Measurements from ENCODE around the gene HSPA1L.

Gene HSPA1L

DNA sequence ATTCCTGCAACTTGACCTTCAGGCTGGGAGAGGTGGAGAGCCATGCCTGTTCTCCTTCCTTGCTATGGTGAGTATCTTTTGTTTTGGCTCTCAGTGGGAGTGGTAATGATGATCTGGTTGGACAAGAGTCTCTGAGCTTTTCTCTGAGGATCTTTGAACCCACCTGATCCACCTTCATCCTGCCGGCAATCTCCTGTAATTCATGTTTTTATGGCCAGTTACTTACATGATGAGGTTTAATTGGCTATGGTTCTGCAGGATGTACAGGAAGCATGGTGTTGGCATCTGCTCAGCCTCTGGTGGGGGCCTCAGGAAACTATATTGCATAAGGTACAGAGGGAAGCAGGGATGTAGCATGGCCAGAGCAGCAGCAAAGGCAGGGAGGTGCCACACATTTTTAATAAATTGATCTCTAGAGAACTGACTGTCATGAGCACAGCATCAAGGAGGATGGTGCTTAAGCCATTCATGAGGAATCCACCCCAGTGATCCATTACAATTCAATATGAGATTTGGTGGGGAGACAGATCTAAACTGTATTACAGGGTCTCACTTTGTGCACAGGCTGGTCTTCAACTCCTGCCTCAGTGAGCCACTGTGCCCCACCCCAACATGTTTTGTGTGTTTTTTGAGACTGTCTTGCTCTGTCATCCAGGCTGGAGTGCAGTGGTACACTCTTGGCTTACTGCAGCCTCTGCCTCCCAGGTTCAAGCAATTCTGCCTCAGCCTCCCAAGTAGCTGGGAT, 22.5 kb upstream of the HSPA1L start:
- POLR2A ChIA-PET = interaction anchor here (0.6 to 3.1 kb wide), 7 partner anchors 7 to 134 kb away, joined by 3 to 11 read pairs (median 4); partner anchors contain the start of genes DDAH2 and NEU1
- H3K4me3 ChIP-seq (ENCODE audit: low read depth, low read length) = peak overlapping the region; percentile 93
- TF ChIP-seq, protein P1, sequence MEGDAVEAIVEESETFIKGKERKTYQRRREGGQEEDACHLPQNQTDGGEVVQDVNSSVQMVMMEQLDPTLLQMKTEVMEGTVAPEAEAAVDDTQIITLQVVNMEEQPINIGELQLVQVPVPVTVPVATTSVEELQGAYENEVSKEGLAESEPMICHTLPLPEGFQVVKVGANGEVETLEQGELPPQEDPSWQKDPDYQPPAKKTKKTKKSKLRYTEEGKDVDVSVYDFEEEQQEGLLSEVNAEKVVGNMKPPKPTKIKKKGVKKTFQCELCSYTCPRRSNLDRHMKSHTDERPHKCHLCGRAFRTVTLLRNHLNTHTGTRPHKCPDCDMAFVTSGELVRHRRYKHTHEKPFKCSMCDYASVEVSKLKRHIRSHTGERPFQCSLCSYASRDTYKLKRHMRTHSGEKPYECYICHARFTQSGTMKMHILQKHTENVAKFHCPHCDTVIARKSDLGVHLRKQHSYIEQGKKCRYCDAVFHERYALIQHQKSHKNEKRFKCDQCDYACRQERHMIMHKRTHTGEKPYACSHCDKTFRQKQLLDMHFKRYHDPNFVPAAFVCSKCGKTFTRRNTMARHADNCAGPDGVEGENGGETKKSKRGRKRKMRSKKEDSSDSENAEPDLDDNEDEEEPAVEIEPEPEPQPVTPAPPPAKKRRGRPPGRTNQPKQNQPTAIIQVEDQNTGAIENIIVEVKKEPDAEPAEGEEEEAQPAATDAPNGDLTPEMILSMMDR (IDR thresholded peaks at IDR 0.05; ENCODE audit: insufficient read depth, low read length, missing control alignments) = no peak
- CTCF ChIA-PET = interaction anchor here (0.8 to 2.9 kb wide), 11 partner anchors 7 to 160 kb away, joined by 3 to 8 read pairs (median 4); partner anchors contain the start of genes LY6G5C and MSH5
- no peak for DNase-seq (ENCODE audit: low read depth, low spot score)

DNA sequence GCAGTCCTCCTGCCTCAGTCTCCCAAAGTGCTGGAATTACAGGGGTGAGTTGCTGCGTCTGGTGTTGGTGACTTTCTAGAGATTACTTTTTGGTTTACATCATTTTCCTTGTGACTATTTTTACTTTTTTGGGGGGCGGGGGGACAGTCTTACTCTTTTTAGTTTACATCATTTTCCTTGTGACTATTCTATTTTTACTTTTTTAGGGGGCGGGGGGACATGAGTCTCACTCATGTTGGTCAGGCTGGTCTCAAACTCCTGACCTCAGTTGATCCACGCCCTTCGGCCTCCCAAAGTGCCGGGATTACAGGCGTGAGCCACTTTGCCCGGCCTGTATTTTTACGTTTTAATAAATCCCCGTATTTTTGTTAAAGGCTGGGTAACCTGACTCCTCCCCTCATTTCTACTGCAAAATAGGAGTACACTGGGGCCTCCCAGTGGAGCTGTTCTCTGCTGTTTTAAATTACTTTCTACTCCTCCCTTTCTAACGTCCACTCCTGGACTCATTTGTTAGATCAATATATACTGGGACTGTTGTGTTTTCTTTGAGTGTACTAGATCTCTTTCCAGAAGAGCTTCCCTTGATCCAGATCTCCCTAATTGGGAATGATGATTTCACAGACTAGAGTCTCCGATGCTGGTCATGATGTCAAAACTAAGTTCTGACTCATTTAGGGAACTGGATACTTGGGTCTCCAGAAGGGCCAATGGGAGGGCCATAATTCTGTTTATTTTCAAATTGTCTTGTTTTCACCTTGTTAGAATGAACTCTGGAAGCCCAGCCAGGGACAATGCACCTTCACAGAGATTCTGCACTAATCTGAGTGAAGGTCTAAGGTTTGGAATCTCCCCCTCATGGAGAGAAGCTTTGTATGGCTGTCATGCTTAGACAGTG, 21.6 kb upstream of the HSPA1L start:
- CTCF ChIA-PET = interaction anchor here (0.8 to 2.2 kb wide), 7 partner anchors 9 to 159 kb away, joined by 3 to 5 read pairs (median 3); partner anchors contain the start of genes HSPA1B and MSH5
- TF ChIP-seq, protein P1 (IDR thresholded peaks at IDR 0.05; ENCODE audit: insufficient read depth, low read length, missing control alignments) = no peak
- no peak for DNase-seq (ENCODE audit: low read depth, low spot score)

DNA sequence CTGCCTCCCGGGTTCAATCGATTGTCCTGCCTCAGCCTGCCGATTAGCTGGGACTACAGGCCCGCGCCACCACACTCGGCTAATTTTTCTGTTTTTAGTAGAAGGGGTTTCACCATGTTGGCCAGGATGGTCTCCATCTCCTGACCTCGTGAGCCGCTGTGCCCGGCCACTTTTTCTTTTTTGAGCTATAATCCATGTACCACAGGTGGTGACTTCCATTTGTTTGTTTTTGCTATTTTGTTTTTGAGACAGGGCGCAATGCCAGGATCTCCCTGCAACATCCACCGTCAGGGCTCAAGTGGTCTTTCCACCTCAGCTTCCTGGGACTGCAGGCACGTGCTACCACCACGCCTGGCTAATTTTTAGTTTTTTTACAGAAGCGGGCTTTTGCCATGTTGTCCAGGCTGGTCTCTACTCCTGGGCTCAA, 21.0 kb upstream of the HSPA1L start:
- H3K4me3 ChIP-seq (ENCODE audit: low read depth, low read length) = peak overlapping the region; percentile 93
- POLR2A ChIA-PET = interaction anchor here (0.7 to 1.8 kb wide), 6 partner anchors 9 to 1757 kb away, joined by 3 to 7 read pairs (median 4); partner anchors contain the start of genes HSPA1B, NEU1 and NFKBIL1
- TF ChIP-seq, protein P1 (IDR thresholded peaks at IDR 0.05; ENCODE audit: insufficient read depth, low read length, missing control alignments) = no peak
- CTCF ChIA-PET = interaction anchor here (1.1 to 2.2 kb wide), 5 partner anchors 9 to 158 kb away, joined by 3 to 5 read pairs (median 3); partner anchors contain the start of genes DDAH2 and MSH5
- no peak for DNase-seq (ENCODE audit: low read depth, low spot score)

More for the DNA sequence above, 21.6 kb upstream of the HSPA1L start:
- H3K4me3 ChIP-seq (ENCODE audit: low read depth, low read length) = peak overlapping the region; percentile 93
- POLR2A ChIA-PET = interaction anchor here (1.0 to 1.8 kb wide), 5 partner anchors 8 to 289 kb away, joined by 3 to 7 read pairs (median 4); partner anchors contain the start of genes HSPA1B, NEU1 and NFKBIL1

DNA sequence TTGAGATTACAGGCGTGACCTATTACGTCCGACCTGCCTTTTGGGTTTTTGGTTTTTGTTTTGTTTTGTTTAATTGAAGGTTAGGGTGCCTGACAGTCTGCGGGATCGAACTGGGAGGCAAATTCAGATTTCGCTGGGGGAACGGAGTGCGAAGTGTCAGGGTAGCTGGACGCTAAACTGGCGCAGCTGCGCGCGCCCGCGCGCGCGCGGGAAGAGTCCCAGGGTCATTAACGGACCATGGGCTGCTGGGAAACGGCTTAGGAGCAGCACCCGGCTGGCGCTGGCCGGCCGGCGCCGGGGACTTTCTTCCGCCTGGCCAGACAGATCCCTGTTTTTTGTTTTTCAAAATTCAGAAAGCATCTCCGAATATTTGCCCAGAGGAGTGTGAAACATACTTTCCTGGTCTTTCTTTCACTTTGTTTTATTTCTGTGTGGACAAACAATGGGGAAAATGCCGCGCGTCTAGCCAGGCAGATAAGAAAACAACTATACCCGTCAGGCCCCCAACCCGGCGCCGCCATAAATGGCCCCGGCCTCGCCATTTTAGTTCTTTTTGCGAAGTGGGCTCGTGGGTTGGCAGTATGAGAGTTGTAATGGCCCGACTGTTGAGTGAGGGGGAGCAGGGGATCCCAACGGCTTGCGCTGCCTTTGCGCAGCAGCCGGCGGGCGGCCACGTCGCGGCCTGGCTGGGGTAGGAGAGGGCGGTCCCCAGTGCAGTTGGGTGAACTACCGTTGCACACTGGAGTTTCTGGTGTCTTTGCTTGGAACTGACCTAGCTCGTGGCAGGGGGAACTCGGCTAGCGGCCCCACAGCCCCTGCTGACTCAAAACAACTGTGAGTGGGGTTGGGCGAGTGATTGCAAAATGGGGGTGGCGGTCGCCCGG, 19.5 kb upstream of the HSPA1L start:
- TF ChIP-seq, protein P1 (IDR thresholded peaks at IDR 0.05; ENCODE audit: insufficient read depth, low read length, missing control alignments) = no peak
- DNase-seq (ENCODE audit: low read depth, low spot score) = no peak
- CTCF ChIA-PET = interaction anchor here (1.1 to 5.1 kb wide), 3 partner anchors 28 to 106 kb away, joined by 4 to 29 read pairs (median 5); partner anchors contain the start of genes DDAH2 and LSM2
- peak overlapping the region; percentile 93 for H3K4me3 ChIP-seq (ENCODE audit: low read depth, low read length)
- POLR2A ChIA-PET = interaction anchor here (0.6 to 1.1 kb wide), 8 partner anchors 10 to 132 kb away, joined by 3 to 5 read pairs (median 3); partner anchors contain the start of genes ABHD16A, HSPA1L and NEU1

Data from AG04449 (cell line).